Activated CD4-positive, CD25-positive, alpha-beta regulatory T cell treated with anti-CD3 and anti-CD28 coated beads, Interleukin-2, amount 50 U/mL, for 16 hours (primary cell): ENCODE results near the gene NAIF1.

Experiments used
- DNase-seq: peaks from one replicate; pipeline ENCODE4 v3.0.0-alpha.2; 2020; ENCODE audit warnings: low read depth, low spot score

NAIF1 gene

DNA sequence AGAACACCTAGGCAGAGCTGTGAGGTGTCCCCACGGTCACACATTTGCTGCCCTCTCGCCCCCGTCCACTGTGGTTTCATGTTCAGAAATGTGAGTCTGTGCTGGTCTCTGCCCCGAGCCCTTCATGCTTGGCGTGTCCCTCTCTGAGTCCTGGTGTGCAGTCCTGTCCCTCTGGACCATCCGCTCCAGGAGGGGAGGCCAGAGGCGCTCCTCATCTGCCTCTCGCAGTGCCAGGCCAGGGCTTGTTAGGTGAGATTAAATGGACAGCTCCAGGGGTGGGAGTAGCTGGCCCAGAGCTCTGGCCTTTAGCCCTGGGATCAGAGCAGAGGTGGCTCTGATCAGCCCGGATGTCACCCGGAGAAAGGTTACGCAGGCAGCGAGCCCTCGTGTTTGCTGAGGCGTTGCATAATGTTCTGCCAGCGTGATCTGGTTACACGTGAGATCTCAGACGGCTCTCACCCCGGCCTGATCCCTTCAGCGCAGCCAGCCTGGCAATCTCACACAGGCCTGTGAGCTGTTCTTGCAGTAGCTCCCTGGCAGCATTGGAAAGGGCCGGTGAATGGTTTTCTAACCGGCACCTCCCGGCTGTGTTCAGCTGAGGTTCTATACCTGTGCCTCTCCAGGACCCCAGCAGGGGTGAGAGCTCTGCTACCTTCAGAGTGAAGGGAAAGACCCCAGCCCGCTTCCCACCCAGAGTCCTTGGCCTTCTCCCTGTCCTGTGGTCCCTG, 35.9 kb upstream of the NAIF1 start:
- DNase-seq = no peak

DNA sequence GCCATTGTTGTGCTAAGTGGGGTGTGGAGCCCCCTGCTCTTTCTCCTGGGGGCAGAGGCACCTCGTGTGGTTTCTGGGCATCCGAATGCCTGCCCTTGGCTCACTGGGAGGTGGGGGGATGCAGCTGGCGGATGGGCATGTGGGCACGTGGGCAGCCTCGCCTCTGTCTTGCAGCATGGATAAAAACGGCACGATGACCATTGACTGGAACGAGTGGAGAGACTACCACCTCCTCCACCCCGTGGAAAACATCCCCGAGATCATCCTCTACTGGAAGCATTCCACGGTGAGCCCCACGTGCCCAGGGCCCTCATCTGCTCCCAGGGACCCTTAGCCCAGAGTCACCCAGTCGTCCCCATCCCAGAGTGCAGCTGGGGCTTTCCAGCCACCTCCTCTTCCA, 35.1 kb upstream of the NAIF1 start:
- DNase-seq = no peak

DNA sequence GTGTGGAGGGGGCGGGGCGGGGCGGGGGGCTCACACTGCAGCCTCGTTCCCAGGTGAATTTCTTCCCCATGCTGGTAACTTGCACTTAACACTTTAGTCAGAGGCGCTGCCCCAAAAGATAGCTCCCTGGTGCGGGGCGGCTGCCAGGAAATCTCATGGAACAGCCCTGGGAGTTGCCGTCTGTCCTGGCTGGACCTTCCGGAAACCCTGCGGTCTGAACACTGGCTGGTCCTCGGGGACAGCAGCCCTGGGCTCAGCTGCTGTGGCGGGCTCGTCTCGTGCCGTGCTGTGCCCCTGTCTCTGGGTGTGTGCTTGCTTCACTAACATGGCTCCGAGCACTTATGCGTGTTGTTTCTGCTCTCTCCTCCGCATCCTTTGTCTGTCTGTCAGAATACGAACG, 34.6 kb upstream of the NAIF1 start:
- DNase-seq = no peak

DNA sequence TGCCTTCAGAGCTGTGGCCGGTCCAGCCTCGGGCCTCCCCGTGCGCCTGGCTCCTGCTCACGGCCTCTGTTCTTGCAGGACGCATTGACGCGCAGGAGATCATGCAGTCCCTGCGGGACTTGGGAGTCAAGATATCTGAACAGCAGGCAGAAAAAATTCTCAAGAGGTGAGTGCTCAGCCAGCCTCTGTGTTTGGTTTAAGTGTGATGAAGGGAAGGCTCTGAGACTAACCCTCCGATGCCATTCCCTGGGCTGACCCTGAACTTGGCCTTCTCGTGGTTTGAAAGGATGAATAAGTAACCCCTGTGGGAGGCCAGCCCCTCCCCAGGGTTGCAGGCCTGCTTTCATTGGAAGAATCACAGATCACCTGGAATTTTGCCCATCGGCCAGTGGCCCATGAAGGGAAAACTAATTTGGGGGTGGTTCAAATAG, 34.1 kb upstream of the NAIF1 start:
- no peak for DNase-seq

DNA sequence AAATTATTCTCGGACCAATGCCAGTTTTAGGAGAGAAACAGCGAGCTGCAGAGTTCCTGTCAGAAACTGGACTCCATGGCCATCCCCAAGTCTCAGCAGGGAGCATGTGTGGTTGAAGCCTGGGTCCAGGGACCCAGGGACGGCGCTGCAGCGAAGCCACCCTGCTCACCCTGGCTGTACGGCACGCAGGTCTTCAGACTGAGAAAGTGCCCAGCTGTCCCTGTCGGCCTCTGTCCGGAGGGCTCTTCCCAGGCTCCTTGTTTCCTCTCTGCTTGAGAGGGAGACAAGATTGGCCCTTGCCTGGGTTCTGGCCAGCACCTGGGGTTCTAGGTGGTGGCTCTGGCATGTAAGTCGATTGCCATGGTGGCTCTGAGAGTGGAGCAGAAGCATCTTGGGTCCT, 33.5 kb upstream of the NAIF1 start:
- no peak for DNase-seq

DNA sequence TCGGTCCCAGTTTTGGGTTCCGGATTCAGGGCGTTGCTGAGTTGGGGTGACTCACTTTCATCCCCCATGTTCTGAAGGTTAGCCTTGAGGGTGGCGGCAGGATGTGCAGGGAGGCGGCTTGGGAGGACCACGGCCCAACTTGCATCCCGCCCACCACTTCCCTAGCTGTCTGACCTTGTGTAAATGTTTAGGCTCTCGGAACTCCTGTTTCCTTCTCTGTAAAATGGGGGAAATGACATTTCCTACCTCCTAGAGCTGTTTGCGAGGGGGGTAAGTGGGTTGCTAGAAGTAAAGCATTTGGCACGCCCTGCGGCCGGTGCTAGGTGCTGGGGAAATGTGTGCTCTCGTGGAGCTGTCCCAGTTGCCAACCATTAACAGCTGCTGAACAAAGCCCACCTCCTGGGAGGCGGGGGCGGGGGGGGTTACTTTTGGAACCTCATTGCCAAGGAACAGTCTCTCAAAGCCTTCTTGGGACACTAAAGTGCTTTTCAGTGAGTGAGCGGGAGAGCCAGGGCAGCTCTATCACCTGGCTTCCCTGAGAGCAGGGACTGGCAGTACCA, 32.9 kb upstream of the NAIF1 start:
- no peak for DNase-seq

DNA sequence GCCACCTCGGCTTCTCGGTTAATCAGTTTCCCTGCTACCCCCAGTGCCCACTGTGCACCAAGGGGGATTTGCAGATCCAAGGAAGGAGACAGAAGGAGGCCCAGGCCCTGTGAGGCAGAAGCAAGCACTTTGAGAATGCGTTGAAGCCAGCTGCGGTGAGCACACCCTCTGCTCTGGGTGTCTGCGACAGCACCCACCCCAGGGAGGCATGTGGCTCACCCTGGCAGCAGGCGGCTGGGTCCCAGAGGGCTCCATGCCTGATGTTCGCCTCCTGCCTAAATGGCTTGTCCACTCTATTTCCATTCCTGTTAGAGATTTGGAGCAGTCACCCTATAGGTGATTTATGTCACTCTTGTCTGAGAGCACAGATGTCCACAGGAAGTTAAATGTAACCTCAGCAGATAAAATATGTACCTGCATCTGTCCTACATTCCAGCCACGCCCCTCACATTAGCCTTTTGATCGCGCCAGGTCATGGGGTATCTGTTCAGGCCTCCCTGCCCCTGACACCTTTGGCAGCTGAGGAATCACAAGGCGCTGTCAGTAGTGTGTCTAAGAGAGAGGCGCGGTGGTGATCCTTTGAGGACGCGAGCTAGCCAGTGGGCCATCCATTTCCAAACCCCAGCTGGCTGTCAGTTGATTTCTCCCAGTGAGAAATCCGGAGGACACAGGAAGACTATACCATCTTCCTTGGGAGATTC, 32.3 kb upstream of the NAIF1 start:
- DNase-seq = no peak

DNA sequence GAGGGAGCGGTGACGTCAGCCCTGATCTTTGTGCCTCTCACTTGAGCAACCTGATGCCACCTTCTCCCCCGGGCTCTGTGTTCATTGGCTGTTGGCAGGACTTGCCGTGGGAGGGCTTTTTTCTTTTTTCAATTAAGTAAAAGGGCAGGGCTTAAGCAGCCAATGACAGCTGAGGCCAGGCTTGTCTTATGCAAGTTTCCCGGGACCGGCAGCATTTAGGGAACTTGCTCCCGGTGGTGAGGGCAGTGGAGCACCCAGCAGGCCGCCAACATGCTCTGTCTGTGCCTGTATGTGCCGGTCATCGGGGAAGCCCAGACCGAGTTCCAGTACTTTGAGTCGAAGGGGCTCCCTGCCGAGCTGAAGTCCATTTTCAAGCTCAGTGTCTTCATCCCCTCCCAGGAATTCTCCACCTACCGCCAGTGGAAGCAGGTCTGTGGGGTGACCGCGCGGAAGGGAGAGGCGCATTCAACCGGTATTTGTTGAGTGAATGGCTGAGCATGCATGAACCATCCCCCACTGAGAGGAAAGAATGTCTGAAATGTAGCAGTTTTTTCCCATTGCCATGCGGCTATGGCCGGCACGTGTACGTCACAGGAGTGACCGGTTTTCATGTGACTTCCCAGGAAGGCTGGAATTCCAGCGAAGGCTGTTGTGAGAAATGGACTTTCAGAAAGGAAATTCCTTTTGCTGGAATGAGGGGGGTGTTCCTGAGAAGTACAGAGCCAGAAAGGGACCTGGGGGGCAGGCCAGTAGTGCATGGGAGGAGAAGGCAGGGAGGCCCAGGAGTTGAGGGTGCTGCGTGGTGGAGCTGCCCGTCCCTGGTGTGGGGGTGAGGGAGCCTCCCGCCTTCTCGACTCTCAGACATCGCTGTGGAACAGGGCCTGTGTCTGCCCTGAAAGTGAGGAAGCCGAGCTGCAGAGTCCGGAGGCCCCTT, 31.4 kb upstream of the NAIF1 start:
- peak; percentile 23 for DNase-seq

DNA sequence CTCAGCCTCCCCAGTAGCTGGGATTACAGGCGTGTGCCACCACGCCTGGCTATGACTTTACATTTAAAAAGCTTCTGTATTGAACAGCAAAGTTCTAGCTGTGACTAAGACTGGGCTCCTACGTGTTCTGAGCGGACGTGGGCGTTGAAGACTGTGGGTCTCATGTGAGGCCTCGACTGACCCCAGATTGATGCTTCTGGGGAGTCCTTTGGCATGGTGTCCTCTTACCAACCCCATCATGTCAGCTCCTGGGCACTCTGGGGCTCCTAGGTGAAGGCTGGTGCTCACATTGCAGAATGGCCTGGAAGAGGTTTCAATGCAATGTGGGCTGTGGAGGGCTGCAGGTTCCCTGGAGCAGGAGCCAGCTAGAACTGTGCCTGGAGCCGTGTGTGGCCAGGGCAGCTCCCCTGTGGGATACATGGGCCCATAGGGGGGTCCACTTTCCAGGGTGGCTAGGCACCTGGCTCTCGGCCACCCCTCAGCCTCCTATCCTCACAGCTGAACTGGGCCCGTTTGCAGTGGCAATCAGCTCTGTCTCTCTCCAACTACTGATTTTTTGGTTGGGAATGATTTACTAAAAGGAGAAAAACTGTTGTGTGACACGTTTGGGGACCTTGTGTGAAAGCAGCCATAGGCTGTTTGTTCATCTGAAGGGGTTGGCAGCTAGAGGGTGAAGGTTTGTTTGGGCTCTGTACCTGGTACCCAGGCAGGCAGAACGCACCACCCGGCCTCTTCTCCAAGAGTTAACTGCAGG, 30.6 kb upstream of the NAIF1 start:
- no peak for DNase-seq

DNA sequence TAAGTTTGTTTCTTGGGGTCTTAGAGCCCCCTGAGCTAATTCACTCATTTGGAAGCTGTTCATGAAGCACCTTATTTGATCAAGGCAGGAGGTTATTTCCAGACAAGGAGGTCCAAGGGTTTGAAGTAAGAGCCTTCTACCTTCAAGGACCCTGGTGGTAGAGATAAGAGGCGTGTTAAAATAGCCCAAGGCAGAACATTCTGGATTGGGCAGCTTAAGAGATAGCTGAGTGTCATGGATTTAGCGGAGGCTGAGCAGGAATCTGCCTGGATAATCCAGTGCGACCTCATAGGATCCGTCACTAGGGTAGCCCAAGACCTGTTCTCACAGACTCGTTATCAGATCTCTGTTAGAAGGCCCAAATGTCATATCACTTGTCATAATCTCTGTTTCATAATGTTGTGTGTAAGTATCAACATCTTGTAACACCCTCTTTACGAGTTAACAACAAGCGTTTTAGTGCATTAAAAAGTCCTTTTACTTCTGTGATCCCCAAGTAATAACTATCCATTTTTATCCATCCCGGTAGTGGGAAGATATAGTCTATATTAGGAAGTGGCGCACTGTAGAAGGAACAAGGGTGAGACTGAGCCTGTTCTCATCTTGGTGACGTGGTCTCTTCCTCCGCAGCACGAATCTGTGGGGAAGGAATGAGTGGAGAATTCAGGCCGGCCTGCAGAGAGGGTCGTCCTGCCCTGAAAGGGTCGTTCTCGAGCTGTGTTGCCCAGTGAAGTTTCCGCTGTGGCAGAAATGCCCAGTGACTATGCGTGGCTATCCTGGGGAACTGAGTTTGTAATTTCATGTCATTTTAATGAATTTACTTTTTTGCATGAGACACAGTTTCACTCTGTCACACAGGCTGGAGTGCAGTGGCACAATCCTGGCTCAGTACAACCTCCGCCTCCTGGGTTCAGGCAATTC, 29.8 kb upstream of the NAIF1 start:
- DNase-seq = no peak

DNA sequence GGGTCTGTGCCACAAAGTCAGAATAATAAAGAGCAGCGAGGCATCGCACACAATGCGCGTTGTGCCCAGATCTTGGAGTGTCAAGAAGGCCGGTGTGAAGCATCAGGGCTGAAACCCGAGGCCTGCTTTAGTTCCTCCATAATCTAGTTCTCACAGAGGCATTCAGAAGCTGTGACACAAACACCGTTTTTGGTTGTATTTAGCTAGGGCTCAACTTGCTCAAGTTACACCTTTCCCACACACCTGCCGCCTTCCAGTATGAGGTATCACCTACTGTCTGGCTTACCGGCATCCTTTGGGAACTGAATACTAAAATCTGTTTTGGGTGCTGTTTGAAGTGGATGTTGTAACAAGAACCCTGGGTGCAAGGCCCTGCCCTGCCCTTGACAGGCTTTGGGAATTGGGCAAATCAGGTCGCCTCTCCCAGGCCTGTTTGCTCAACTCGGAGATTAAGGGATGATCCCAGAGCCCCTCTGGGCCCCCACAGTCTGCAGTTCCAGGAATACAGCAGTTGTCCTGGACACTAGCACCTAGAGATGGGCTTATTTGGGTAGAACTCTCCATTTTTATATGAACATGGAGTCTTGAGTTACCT, 27.9 kb upstream of the NAIF1 start:
- no peak for DNase-seq

DNA sequence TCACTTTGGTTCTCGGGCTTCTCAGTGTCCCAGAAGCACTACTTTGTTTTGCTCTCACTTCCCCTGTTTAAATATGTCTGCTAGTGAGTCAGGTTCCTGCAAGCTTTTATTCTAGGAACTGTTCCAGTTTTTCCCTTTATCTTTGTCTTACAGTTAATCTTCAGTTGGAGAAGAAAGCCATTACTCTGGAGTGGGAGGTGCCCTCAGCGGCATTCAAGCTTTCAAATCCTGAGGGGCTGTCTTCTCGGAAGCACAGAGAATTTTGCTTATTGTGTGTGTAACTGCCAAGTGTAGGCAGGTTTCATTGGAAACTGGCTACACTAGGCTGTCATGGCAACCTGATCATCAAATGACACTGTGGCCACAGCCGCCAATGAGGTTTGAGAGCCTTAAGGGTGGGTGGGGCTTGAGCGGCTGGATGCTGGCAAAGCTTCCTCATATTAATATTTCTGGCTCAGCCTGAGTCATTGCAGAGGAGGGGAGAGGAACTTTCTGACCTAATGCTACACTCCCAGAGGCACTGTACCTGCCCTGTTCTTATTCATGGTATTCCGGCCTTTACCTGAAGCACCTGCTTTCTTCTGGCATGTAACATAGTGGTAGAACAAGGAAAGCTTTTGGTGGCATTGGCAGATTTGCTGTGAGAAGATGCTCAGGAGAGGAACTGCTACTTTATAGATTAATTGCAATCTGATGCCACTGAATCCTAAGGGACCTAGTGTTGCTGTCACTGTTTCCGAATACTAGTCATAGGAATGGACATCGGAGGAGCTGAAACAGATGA, 27.2 kb upstream of the NAIF1 start:
- peak; percentile 60 for DNase-seq

DNA sequence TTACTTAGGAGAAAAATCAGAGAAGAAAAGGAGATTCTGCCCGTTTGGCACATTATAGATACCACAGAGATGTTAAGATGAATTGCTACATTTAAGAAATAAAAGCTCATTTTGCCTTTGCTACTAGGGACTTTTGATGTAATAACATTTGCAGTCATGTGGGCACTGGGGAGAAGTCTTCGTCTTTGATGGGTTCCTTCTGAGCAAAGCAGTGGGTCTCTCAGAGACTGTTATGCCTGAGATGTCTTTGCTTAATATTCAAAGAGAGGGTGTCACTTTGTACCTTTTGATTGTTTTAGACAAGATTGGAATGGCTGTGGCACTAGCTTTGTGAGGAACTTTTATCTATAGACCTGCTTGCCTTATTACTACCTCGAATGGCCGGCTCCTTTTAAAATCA, 25.9 kb upstream of the NAIF1 start:
- DNase-seq = no peak

DNA sequence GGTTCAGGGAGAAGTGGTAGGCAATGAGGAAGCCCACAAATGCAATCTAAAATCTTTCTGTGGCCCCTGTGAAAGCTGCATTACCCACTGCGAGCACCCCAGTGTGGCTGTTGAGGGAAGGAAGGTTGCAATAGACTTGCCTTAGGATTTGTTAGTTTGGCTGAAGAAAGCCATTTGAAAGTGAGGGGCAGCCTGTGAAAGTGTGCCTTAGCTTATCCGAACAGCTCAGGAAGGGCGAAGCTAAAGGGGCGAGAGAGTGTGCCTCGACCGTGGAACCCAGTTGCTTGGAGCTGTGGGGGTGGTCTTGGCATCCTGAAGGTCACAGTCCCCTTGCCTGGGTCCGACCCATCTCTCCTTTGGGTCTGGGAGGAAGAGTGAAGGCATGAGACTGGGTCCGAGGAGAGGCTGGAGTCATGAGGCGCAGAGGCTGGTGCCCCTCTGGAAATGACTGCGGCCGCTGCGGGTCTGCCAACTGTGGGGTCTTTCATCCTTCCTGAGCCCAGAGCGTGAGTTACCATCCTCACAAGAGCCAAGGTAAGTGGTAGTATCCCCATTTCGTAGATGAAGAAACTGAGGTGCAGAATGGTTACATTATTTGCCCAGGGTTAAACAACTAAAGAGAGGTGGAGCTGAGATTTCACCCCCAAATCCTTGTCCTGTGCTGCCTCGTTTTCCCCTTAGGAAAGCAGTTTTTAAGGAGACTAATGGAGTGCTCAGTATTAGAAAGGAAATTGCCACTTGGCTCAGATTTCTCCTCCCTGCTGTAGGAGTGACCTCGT, 25.3 kb upstream of the NAIF1 start:
- DNase-seq = no peak

DNA sequence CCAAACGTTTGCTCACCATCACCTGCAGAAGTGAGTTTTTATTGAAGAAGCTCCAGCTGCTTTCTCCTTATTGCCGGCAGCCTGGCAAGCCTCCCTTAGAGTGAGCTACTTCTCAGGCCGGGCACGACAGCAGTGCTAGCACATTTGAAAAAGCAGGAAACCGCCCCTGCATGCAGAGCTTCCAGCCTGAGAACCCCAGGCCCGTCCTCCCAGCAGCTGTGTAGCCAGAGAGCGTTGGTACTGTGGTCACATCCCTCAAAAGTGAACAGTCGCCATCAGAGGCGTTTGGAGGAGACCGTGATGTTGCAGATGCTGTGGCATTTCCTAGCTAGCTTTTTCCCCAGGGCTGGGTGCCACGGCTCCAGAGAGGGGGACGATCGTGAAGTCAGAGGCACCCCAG, 24.5 kb upstream of the NAIF1 start:
- no peak for DNase-seq

DNA sequence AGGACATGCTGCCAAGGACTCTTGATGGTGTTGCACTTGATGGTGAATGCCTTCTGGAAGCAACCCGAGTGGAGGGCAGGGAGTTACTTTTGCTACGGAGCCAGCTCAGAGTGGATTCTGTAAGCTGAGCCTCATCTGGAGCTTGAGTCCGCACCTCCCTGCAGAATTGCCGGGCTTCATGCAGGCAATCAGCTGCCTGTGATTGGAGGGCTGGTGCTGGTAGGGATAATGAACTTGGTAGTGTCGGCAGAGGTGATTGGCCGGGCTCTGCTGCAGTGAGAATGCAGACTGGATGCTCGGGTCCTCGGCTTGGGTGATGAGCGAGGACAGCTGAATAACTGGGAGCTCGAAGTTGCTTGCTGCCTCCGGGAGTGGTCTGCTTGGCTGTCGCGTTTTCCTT, 24.0 kb upstream of the NAIF1 start:
- DNase-seq = no peak

DNA sequence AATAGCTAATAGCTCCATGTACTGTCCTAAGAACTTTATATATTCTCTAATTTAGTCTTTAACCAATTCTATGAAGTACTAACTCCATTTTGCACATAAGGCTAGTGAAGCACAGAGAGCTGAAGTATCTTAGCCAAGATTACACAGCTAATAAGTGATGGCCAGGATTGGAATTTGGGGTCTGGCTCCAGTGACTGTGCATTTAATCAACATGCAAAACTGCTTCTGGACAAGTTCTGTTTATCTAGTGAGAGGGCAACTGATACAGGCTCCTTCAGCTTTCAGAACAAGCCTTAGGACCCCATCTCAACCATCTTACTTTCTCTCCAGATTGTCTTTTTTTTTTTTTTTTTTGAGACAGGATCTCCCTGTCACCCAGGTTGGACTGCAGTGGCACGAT, 22.2 kb upstream of the NAIF1 start:
- no peak for DNase-seq

DNA sequence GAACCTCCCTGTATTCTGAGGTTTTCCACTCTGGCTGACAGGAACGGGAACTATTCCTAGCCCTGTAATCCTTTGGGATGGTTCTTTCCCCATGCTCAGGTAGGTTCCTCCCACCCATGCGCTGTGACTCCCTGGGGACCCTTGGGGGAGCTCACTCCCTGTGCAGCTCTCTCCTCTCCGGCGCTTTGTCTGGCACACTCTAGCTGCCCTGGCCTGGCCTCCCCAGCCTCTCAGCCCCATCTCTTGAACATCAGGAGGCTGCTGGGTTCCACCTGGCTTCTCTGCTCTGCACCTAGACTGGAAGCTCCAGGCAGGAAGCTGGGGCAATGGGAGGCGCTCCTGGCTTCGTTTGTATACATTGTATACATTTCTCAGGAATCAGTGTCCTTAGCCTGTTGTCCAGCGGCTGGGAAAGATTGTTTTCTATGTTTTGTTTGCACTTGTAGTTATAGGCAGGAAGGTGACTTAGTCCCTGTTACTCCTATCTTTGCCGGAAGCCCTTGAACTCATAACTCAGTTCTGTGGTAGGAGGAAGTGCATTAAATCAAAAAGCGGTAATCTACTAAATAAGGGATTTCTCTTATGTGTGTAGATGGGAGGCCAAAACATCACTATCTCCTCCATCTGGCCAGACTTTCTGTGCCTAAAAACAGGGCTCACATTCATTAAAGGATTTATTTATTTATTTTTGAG, 21.3 kb upstream of the NAIF1 start:
- no peak for DNase-seq
